Left lung (tissue), 10 donors: ENCODE data around the gene RBBP8NL. TPM values are rescaled to one million over a fixed set of nuclear protein-coding genes. Genes with fewer than 3 reads are reported as not detected.

Experiments used
- ATAC-seq: fragments of 200-7000 bp; cut with Tn5 transposase; one replicate; pipeline ENCODE4 v1.9.1; 2020; ENCODE audit warnings: moderate library complexity
- DNase-seq, 4 donors: peaks; one replicate each; pipeline ENCODE4 v3.0.0-alpha.2; 2013 to 2020
- H3K27ac ChIP-seq, 2 donors: fragments of 200-600 bp; sonication (generic) in 1 of 2; one replicate each; pipeline versions ENCODE4 v1.5.0 to v1.8.0; 2020 to 2021
- H3K27me3 ChIP-seq, 2 donors: fragments of 200-600 bp; sonication (generic) in 1 of 2; one replicate each; pipeline versions ENCODE4 v1.5.0 to v1.8.0; 2020 to 2021
- H3K36me3 ChIP-seq, 2 donors: fragments of 200-600 bp; sonication (generic) in 1 of 2; one replicate each; pipeline versions ENCODE4 v1.5.0 to v1.8.0; 2020 to 2021
- H3K4me1 ChIP-seq, 2 donors: fragments of 200-600 bp; one replicate each; pipeline ENCODE4 v1.8.0; 2021
- H3K4me3 ChIP-seq, 2 donors: fragments of 200-600 bp; sonication (generic) in 1 of 2; one replicate each; pipeline versions ENCODE4 v1.5.0 to v1.8.0; 2020 to 2021; ENCODE audit warnings: mild to moderate bottlenecking in 1 of 2
- H3K9me3 ChIP-seq, 2 donors: fragments of 200-600 bp; sonication (generic) in 1 of 2; one replicate each; pipeline versions ENCODE4 v1.5.0 to v1.8.0; 2020 to 2021
- CTCF ChIP-seq, 2 donors: fragments of 200-600 bp; sonication (generic) in 1 of 2; IDR thresholded peaks; one replicate each; pipeline versions ENCODE4 v1.5.0 to v1.8.0; 2021; ENCODE audit warnings: antibody characterized with exemption in 2 of 2
- intact Hi-C, 2 donors: fragments of 100-400 bp; cut with DNase I; formaldehyde crosslinking; loops; one replicate each; pipeline versions ENCODE4 v1.11.2 to v1.14.2; 2022
- polyA plus RNA-seq, 6 donors: library from polyadenylated mRNA; unstranded; fragments of 120-200 nt; gene quantifications; one replicate each; pipeline ENCODE4 v1.2.1, GENCODE V29; 2013; ENCODE audit not compliant: insufficient read length in 6 of 6
- total RNA-seq, 2 donors: library from RNA; stranded (reverse); fragmentation: NEBNext Ultra II Directional; extraction: Animal tissue kit (Norgen Biotek cat#: 25700); gene quantifications; one replicate each; pipeline ENCODE4 v1.2.1, GENCODE V29; 2021
- donor health status: DM: no; HTN: yes; CAD: no.
- donor health status: DM: no; HTN: no; CAD: no.

RBBP8NL gene
- total and polyA plus RNA-seq, 8 donors = 0.97 to 4.2 (median 3.4) TPM

DNA sequence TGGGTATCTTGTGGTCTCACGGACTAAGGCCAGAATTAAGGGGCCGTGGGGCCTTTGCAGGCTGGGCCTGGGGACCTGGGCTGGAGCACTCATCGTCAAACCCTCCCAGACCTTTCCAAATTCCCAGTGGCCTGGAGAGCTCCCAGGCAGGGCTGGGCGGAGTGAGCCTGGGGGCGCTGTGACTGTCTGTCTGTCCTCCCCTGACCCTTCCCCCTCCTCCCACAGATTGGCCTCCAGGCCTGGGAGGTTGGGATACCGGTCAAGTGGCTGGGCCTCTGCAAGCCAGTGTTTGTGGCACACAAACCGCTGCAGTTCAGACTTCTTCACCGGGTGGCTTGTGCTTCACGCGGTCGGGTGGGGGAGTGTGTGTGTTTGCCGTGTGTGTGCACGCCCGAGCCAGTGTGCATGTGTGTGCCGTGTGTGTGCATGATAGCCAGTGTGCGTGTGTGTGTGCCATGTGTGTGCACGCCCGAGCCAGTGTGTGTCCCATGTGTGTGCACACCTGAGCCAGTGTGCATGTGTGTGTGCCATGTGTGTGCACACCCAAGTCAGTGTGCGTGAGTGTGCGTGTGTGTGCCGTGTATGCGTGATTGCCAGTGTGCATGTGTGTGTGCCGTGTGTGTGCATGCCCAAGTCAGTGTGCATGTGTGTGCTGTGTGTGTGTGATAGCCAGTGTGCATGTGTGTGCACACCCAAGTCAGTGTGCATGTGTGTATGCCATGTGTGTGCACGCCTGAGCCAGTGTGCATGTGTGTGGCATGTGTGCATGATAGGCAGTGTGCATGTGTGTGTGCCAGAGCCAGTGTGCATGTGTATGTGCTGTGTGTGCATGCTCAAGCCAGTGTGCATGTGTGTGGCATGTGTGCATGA, 6.3 kb downstream of the RBBP8NL start:
- Histone ChIP-seq H3K4me1 (no peaks in the 10 kb centered on the region), H3K9me3 (no peaks in the 10 kb centered on the region), H3K36me3 (no peaks in the 10 kb centered on the region), H3K27me3 (peaks cover 0 to 45% of the 10 kb centered on the region in 2 donors), H3K4me3 (no peak overlapping the region), H3K27ac (no peak overlapping the region)
- no peak for TF ChIP-seq CTCF (IDR thresholded peaks at IDR 0.05)
- intact Hi-C loops = no loop called here
- ATAC-seq (no peak), DNase-seq (no peak)

DNA sequence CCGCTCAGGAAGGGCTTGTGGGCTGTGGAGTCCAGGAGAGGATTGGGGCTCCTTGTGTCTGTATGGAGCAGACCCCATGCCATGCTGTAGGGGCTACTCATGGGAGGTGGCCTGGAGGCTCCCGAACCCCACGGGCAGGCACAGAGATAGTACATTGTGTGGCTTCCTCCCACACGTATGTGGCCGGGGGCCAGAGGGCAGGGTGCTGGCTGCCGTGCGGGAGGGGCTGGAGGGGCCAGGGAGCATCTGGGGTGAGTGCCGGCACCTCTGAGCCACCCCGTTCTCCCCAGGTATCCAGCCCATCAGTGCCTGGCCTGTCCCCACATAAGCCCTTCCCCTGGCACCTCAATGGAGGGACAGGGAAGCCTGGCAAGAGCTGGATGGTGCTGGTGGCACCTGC, 7.6 kb downstream of the RBBP8NL start:
- Histone ChIP-seq H3K4me3 (no peak overlapping the region), H3K4me1 (no peaks in the 10 kb centered on the region), H3K27me3 (peaks cover 0 to 43% of the 10 kb centered on the region in 2 donors), H3K36me3 (no peaks in the 10 kb centered on the region), H3K27ac (no peak overlapping the region), H3K9me3 (no peaks in the 10 kb centered on the region)
- intact Hi-C loops = no loop called here
- no peak for TF ChIP-seq CTCF (IDR thresholded peaks at IDR 0.05)
- DNase-seq (no peak), ATAC-seq (no peak)

- Histone ChIP-seq H3K9me3 (no peaks in the 10 kb centered on the region), H3K4me1 (no peaks in the 10 kb centered on the region), H3K4me3 (no peak overlapping the region), H3K27ac (no peak overlapping the region), H3K27me3 (peaks cover 0 to 34% of the 10 kb centered on the region in 2 donors), H3K36me3 (no peaks in the 10 kb centered on the region)
- intact Hi-C loops = no loop called here
- ATAC-seq (no peak), DNase-seq (no peak)
- no peak for TF ChIP-seq CTCF (IDR thresholded peaks at IDR 0.05)
Observed at GRCh38 chr20:62418709-62419487, 8.4 kb downstream of the RBBP8NL start.

DNA sequence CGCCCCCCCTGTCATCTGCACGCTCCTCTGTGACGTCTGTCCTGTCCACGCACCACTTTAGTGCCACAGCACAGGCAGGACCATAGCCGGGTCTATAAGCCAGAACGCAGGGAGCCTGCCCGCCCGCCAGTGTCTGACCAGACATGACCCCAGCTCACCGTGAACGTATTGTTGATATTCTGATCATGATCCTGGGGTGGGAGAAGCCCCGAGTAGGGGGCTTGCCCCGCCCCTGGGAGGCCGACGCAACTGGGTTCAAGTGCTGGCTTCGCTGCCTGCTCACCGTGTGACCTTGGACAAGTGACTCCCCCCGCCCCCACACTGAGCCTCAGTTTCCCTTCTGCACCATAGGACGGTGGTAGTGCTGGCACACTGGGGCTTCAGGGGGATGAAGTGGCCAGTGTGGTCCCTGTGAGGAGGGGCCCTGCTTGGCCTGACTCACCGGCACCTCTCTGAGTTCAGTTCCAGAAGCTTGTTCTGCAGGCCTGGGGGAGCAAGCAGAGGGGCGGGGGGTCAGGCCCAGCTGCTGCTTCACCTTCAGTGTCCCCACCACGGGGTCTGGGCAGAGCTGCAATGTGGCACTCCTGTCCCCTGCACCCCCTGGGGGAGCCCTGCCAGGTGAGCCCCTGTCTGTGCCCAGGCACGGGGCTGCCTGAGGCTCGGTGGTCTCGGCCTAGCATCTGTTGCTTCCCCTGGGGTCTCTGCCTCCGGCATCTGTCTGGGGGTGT, 9.2 kb downstream of the RBBP8NL start:
- intact Hi-C loops = no loop called here
- Histone ChIP-seq H3K4me3 (no peak overlapping the region), H3K4me1 (no peaks in the 10 kb centered on the region), H3K27me3 (peaks cover 0 to 27% of the 10 kb centered on the region in 2 donors), H3K36me3 (no peaks in the 10 kb centered on the region), H3K27ac (no peak overlapping the region), H3K9me3 (no peaks in the 10 kb centered on the region)
- ATAC-seq (no peak), DNase-seq (no peak)
- TF ChIP-seq CTCF (IDR thresholded peaks at IDR 0.05) = no peak
